A549 (cell line): Measurements from ENCODE around the gene SMIM29. TPM values are rescaled to one million over a fixed set of nuclear protein-coding genes. Genes with fewer than 3 reads are reported as not detected.

ENCODE experiments used
- ATAC-seq, 2 experiments: fragments of 200-7000 bp in 1 of 2; fragments of >200 bp in 1 of 2; cut with Nextera tagmentation in 1 of 2; cut with Tn5 transposase in 1 of 2; 3 replicates each; pipeline versions ENCODE4 v1.8.0 to v1.9.1; 2018 to 2020; ENCODE audit warnings: mild to moderate bottlenecking in 1 of 2, moderate library complexity in 1 of 2
- CTCF ChIA-PET: fragments of 300-600 bp; sonication (Branson Sonifier 250); formaldehyde crosslinking; extraction: SDS; loops from one replicate; lab custom pipeline; 2021; ENCODE audit warnings: antibody characterized with exemption, inconsistent platforms; lab: Yijun Ruan, JAX
- POLR2A ChIA-PET: fragments of 350-600 bp; formaldehyde crosslinking; extraction: SDS; loops from one replicate; lab custom pipeline; 2021; ENCODE audit warnings: antibody characterized with exemption, inconsistent platforms; lab: Yijun Ruan, JAX
- DNase-seq, 2 experiments: peaks; one replicate each; pipeline versions ENCODE4 v3.0.0 to v3.0.0-alpha.2; 2011 to 2016; ENCODE audit warnings: low read depth in 1 of 2, low spot score in 1 of 2
- FAIRE-seq: peaks from 2 replicates; lab custom pipeline; 2011; peaks lifted over from hg19 to GRCh38; lab: Jason Lieb, UNC
- H3K27ac ChIP-seq, 2 experiments: fragments of >200 bp; sonication (Bioruptor Twin); formaldehyde crosslinking; 3 replicates each; pipeline ENCODE4 v1.5.1; 2016 to 2017
- H3K4me1 ChIP-seq: fragments of >200 bp; sonication (Bioruptor Twin); formaldehyde crosslinking; 3 replicates; pipeline ENCODE4 v1.6.1; 2016
- H3K4me2 ChIP-seq: fragments of >200 bp; sonication (Bioruptor Twin); formaldehyde crosslinking; 3 replicates; pipeline ENCODE4 v1.6.1; 2016
- H3K4me3 ChIP-seq: fragments of >200 bp; sonication (Bioruptor Twin); formaldehyde crosslinking; 3 replicates; pipeline ENCODE4 v1.5.1; 2016
- H3K9me3 ChIP-seq: fragments of >200 bp; sonication (Bioruptor Twin); formaldehyde crosslinking; 3 replicates; pipeline ENCODE4 v1.6.1; 2016
- ATOH8 ChIP-seq: fragments of 250-450 bp; sonication (Bioruptor Pico); IDR thresholded peaks from 2 replicates; pipeline ENCODE4 v1.5.0; 2020; ENCODE audit warnings: low read depth, mild to moderate bottlenecking, moderate library complexity
- BHLHE40 ChIP-seq: IDR thresholded peaks from 2 replicates; pipeline ENCODE4 v1.6.1; 2012; ENCODE audit warnings: low read depth, low read length, inconsistent platforms
- CHD4 ChIP-seq: fragments of 200-600 bp; sonication (generic); IDR thresholded peaks from 2 replicates; pipeline ENCODE4 v1.6.1; 2016; ENCODE audit warnings: antibody characterized with exemption, mild to moderate bottlenecking, borderline replicate concordance
- EHF ChIP-seq: fragments of 250-450 bp; sonication (Bioruptor Pico); IDR thresholded peaks from 2 replicates; pipeline ENCODE4 v1.5.0; 2020; ENCODE audit warnings: mild to moderate bottlenecking
- EP300 ChIP-seq, 2 experiments: fragments of >200 bp; sonication (Bioruptor Twin); formaldehyde crosslinking; IDR thresholded peaks; 2 replicates in 1 of 2; 3 replicates in 1 of 2; pipeline ENCODE4 v1.6.1; 2016 to 2017
- FOSB ChIP-seq: fragments of 250-450 bp; sonication (Bioruptor Pico); IDR thresholded peaks from 2 replicates; pipeline ENCODE4 v1.5.0; 2020; ENCODE audit warnings: mild to moderate bottlenecking, moderate library complexity
- FOSL2 ChIP-seq, 2 experiments: fragments of 450-650 bp in 1 of 2; fragments of >200 bp in 1 of 2; sonication (Bioruptor Twin) in 1 of 2; formaldehyde crosslinking; IDR thresholded peaks; 2 replicates each; pipeline versions ENCODE4 v1.5.0 to v1.6.1; 2016 to 2020; ENCODE audit warnings: mild to moderate bottlenecking in 1 of 2, moderate library complexity in 1 of 2
- FOXS1 ChIP-seq: fragments of 250-450 bp; sonication (Bioruptor Pico); IDR thresholded peaks from 2 replicates; pipeline ENCODE4 v1.5.0; 2020; ENCODE audit warnings: mild to moderate bottlenecking, moderate library complexity
- HEYL ChIP-seq: fragments of 250-450 bp; sonication (Bioruptor Pico); IDR thresholded peaks from 2 replicates; pipeline ENCODE4 v1.8.0; 2021; ENCODE audit warnings: mild to moderate bottlenecking, moderate library complexity
- JUN ChIP-seq, 2 experiments: fragments of >200 bp; sonication (Bioruptor Twin); formaldehyde crosslinking; IDR thresholded peaks; 2 replicates in 1 of 2; 3 replicates in 1 of 2; pipeline ENCODE4 v1.6.1; 2016 to 2017
- JUNB ChIP-seq: fragments of >200 bp; sonication (Bioruptor Twin); formaldehyde crosslinking; IDR thresholded peaks from 2 replicates; pipeline ENCODE4 v1.6.1; 2016
- MAFK ChIP-seq: fragments of 450-650 bp; IDR thresholded peaks from 2 replicates; pipeline ENCODE4 v1.6.1; 2014; ENCODE audit not compliant: partially characterized antibody
- MYC ChIP-seq: IDR thresholded peaks from 2 replicates; pipeline ENCODE4 v1.6.1; 2012; ENCODE audit warnings: mild to moderate bottlenecking, inconsistent platforms, low read length, improper control_type of control experiment, borderline replicate concordance
- NPAS2 ChIP-seq: fragments of 250-450 bp; sonication (Bioruptor Pico); IDR thresholded peaks from 2 replicates; pipeline ENCODE4 v1.8.0; 2022; ENCODE audit warnings: mild to moderate bottlenecking, moderate library complexity, borderline replicate concordance
- SMC3 ChIP-seq: fragments of >200 bp; sonication (Bioruptor Twin); formaldehyde crosslinking; IDR thresholded peaks from 3 replicates; pipeline ENCODE4 v1.6.1; 2018; ENCODE audit warnings: inconsistent platforms
- ZC3H11A ChIP-seq: fragments of 450-650 bp; IDR thresholded peaks from 2 replicates; pipeline ENCODE4 v1.6.1; 2014; ENCODE audit warnings: antibody characterized with exemption, mild to moderate bottlenecking
- ZNF302 ChIP-seq: fragments of 250-450 bp; sonication (Bioruptor Pico); IDR thresholded peaks from 2 replicates; pipeline ENCODE4 v1.9.0; 2021; ENCODE audit warnings: inconsistent platforms, mild to moderate bottlenecking, moderate library complexity
- WGBS: methylation state at CpG from one replicate; pipeline ENCODE4 v1.1.6; 2017; ENCODE audit errors: missing lambda C conversion rate; 5-methylcytosine and 5-hydroxymethylcytosine counted together
- polyA plus RNA-seq, 4 experiments: library from polyadenylated mRNA; depleted of rRNA in 3 of 4; stranded (reverse); fragments of >200 nt; fragmentation: RNase III in 1 of 4; extraction: RNeasy Plus Mini Kit Qiagen cat#74134 plus additional on column Dnase treatment in 1 of 4; gene quantifications; 2 replicates in 3 of 4; 3 replicates in 1 of 4; pipeline ENCODE4 v1.2.3, GENCODE V29; 2011 to 2017
- TF ChIP-seq, protein P1 (sequence below): IDR thresholded peaks from 2 replicates; pipeline ENCODE4 v1.6.1; 2012
- TF ChIP-seq, protein P2 (sequence below): fragments of >200 bp; sonication (Bioruptor Twin); formaldehyde crosslinking; IDR thresholded peaks from 3 replicates; pipeline ENCODE4 v1.6.1; 2016
- TF ChIP-seq, protein P3 (sequence below): IDR thresholded peaks from 2 replicates; pipeline ENCODE4 v1.6.1; 2012
- TF ChIP-seq, protein P4 (sequence below): fragments of 450-650 bp; IDR thresholded peaks from 2 replicates; pipeline ENCODE4 v1.6.1; 2014; ENCODE audit warnings: antibody characterized with exemption

SMIM29 gene
- polyA plus RNA-seq, 2 of the 4 experiments (the other 2 are of a cell fraction) = 8.1 to 15.4 TPM

DNA sequence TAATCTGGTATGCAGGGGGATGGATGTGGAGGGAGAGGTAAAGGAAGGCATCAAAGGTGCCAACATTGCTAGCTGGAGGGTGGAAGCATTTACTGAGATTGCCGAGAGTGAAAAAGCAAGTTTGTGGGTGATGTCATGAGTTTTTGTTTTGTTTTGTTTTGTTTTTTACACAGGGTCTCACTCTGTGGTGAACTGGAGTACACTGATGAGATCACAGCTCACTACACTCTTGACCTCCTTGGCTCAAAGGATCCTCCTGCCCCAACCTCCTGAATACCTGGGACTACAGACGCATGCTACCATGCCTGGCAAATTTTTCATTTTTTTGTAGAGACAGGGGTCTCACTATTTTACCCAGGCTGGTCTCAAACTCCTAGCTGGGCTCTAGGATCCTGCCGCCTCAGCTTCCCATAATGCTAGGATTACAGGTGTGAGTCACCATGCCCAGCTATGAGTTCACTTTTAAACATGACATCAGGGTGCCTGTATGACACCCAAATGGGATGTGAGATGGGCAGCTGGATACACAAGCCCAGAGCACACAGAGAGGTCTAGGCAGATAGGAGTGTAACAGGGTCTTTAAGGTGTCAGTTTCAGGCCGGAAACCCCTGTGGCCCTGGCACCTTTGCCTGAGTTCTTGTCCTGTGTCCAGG is 47.2 kb downstream of the SMIM29 start:
- ATAC-seq = no peak
- no peak overlapping the region for H3K4me3 ChIP-seq
- no peak overlapping the region for H3K4me2 ChIP-seq
- H3K4me1 ChIP-seq = no peaks in the 10 kb centered on the region
- ChIA-PET CTCF (interaction anchor here (0.6 to 1.5 kb wide), 6 partner anchors 14 to 391 kb away, joined by 3 to 5 read pairs (median 4); partner anchors contain the start of gene SMIM29), POLR2A (interaction anchor here (1.0 kb wide), 1 partner anchor 35 kb away, joined by 4 read pairs; the partner anchor contains the start of gene HMGA1)
- FAIRE-seq = no peak
- H3K9me3 ChIP-seq = no peaks in the 10 kb centered on the region
- WGBS = 96% methylated on average over 4 of the region's 4 CpGs
- TF ChIP-seq JUN (IDR thresholded peaks at IDR 0.05) (no peak), MAFK (no peak)
- no peak for DNase-seq
- H3K27ac ChIP-seq = no peak overlapping the region

GRCh38 chr6:34200340-34200971 is 48.4 kb downstream of the SMIM29 start:
- POLR2A ChIA-PET = no interaction called here
- peak in 1 of 2 experiments; percentile 31 for DNase-seq
- H3K9me3 ChIP-seq = no peaks in the 10 kb centered on the region
- CTCF ChIA-PET = interaction anchor here (0.6 to 1.1 kb wide), 4 partner anchors 10 to 215 kb away, joined by 3 to 4 read pairs (median 4); no protein-coding TSS in a partner anchor
- no peak for FAIRE-seq
- ATAC-seq = no peak
- no peak overlapping the region for H3K4me2 ChIP-seq
- no peak overlapping the region for H3K4me3 ChIP-seq
- WGBS = 78% methylated on average over 5 of the region's 5 CpGs
- no peaks in the 10 kb centered on the region for H3K4me1 ChIP-seq
- H3K27ac ChIP-seq = no peak overlapping the region
- TF ChIP-seq, protein P1, sequence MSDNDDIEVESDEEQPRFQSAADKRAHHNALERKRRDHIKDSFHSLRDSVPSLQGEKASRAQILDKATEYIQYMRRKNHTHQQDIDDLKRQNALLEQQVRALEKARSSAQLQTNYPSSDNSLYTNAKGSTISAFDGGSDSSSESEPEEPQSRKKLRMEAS = no peak
- TF ChIP-seq ZC3H11A = no peak
- TF ChIP-seq ZNF302 (CRISPR knock-in tag) = no peak
- TF ChIP-seq, protein P2, sequence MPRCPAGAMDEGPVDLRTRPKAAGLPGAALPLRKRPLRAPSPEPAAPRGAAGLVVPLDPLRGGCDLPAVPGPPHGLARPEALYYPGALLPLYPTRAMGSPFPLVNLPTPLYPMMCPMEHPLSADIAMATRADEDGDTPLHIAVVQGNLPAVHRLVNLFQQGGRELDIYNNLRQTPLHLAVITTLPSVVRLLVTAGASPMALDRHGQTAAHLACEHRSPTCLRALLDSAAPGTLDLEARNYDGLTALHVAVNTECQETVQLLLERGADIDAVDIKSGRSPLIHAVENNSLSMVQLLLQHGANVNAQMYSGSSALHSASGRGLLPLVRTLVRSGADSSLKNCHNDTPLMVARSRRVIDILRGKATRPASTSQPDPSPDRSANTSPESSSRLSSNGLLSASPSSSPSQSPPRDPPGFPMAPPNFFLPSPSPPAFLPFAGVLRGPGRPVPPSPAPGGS = no peak
- TF ChIP-seq EP300 (IDR thresholded peaks at IDR 0.05) = no peak
- TF ChIP-seq, protein P3, sequence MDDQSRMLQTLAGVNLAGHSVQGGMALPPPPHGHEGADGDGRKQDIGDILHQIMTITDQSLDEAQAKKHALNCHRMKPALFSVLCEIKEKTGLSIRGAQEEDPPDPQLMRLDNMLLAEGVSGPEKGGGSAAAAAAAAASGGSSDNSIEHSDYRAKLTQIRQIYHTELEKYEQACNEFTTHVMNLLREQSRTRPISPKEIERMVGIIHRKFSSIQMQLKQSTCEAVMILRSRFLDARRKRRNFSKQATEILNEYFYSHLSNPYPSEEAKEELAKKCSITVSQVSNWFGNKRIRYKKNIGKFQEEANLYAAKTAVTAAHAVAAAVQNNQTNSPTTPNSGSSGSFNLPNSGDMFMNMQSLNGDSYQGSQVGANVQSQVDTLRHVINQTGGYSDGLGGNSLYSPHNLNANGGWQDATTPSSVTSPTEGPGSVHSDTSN = no peak
- TF ChIP-seq CHD4 = no peak
- no peak for TF ChIP-seq FOXS1 (CRISPR knock-in tag)
- no peak for TF ChIP-seq JUNB
- TF ChIP-seq SMC3 = no peak
- TF ChIP-seq FOSL2 (IDR thresholded peaks at IDR 0.05) = no peak
- TF ChIP-seq FOSL2 (CRISPR knock-in tag; IDR thresholded peaks at IDR 0.05) = no peak
- TF ChIP-seq NPAS2 (CRISPR knock-in tag) = no peak
- no peak for TF ChIP-seq FOSB
- no peak for TF ChIP-seq EHF
- no peak for TF ChIP-seq MYC
- no peak for TF ChIP-seq ATOH8
- TF ChIP-seq BHLHE40 = no peak
- TF ChIP-seq, protein P4, sequence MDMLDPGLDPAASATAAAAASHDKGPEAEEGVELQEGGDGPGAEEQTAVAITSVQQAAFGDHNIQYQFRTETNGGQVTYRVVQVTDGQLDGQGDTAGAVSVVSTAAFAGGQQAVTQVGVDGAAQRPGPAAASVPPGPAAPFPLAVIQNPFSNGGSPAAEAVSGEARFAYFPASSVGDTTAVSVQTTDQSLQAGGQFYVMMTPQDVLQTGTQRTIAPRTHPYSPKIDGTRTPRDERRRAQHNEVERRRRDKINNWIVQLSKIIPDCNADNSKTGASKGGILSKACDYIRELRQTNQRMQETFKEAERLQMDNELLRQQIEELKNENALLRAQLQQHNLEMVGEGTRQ = no peak
- TF ChIP-seq HEYL (CRISPR knock-in tag) = no peak
- TF ChIP-seq, all 56 proteins: peak for 0
